MCF 10A (cell line): ENCODE measurements around the gene MRPS17. TPM values are rescaled to one million over a fixed set of nuclear protein-coding genes. Genes with fewer than 3 reads are reported as not detected.

Experiments
- BruUV-seq: library from RNA; stranded (reverse); fragments of 400-500 nt; replicated peaks from 2 replicates; lab custom pipeline; 2021; lab: Mats Ljungman, UMichigan
- CTCF ChIA-PET: fragments of 300-600 bp; sonication (Branson Sonifier 250); formaldehyde crosslinking; extraction: SDS; loops from one replicate; lab custom pipeline; 2021; ENCODE audit warnings: antibody characterized with exemption, inconsistent platforms; lab: Yijun Ruan, JAX
- POLR2A ChIA-PET: fragments of 300-600, 350-650 bp; sonication (Branson Sonifier 250); formaldehyde crosslinking; extraction: SDS; loops from one replicate; lab custom pipeline; 2020; ENCODE audit warnings: antibody characterized with exemption, inconsistent platforms; lab: Yijun Ruan, JAX
- DNase-seq: peaks from one replicate; pipeline ENCODE4 v3.0.0-alpha.2; 2018; ENCODE audit not compliant: unreplicated experiment
- H3K27ac Mint-ChIP-seq: one replicate; pipeline ENCODE4 v1.8.0; 2022; ENCODE audit warnings: mild to moderate bottlenecking, low read depth, mixed read lengths; ENCODE audit not compliant: unreplicated experiment
- H3K27me3 Mint-ChIP-seq: one replicate; pipeline ENCODE4 v1.8.0; 2022; ENCODE audit warnings: mixed read lengths; ENCODE audit not compliant: insufficient read depth, unreplicated experiment
- H3K36me3 Mint-ChIP-seq: one replicate; pipeline ENCODE4 v1.8.0; 2022; ENCODE audit warnings: mild to moderate bottlenecking, moderate library complexity, mixed read lengths; ENCODE audit not compliant: insufficient read depth, unreplicated experiment
- H3K4me1 Mint-ChIP-seq: one replicate; pipeline ENCODE4 v1.8.0; 2022; ENCODE audit warnings: mixed read lengths; ENCODE audit not compliant: insufficient read depth, unreplicated experiment
- H3K4me3 Mint-ChIP-seq: one replicate; pipeline ENCODE4 v1.8.0; 2022; ENCODE audit warnings: mild to moderate bottlenecking, moderate library complexity, mixed read lengths; ENCODE audit not compliant: unreplicated experiment
- H3K9me3 Mint-ChIP-seq: one replicate; pipeline ENCODE4 v1.8.0; 2022; ENCODE audit warnings: mixed read lengths; ENCODE audit not compliant: unreplicated experiment
- CTCF ChIP-seq: fragments of 200-600 bp; IDR thresholded peaks from one replicate; pipeline ENCODE4 v1.8.0; 2022; ENCODE audit warnings: antibody characterized with exemption, mild to moderate bottlenecking; ENCODE audit not compliant: unreplicated experiment
- intact Hi-C: fragments of 100-400 bp; cut with micrococcal nuclease; formaldehyde crosslinking; loops from 2 replicates; pipeline ENCODE4 v1.14.1; 2022
- total RNA-seq: library from RNA; stranded (reverse); gene quantifications from 2 replicates; pipeline ENCODE4 v1.2.3, GENCODE V29; 2022

MRPS17 gene
- total RNA-seq, 1 experiment from 2014 or later = 31.0 TPM

GRCh38 chr7:55917771-55918170 lies 33.9 kb upstream of the MRPS17 start:
- ChIA-PET POLR2A (no interaction called here), CTCF (interaction anchor here (0.6 to 1.2 kb wide), 4 partner anchors 60 to 483 kb away, joined by 3 to 4 read pairs (median 3); no protein-coding TSS in a partner anchor)
- Mint-ChIP-seq H3K9me3 (no peaks in the 10 kb centered on the region), H3K4me3 (no peak overlapping the region), H3K4me1 (no peaks in the 10 kb centered on the region), H3K36me3 (peaks cover 6% of the 10 kb centered on the region), H3K27ac (no peak overlapping the region), H3K27me3 (no peaks in the 10 kb centered on the region)
- intact Hi-C loops = no loop called here
- DNase-seq = no peak
- no TSS peak for BruUV-seq
- TF ChIP-seq CTCF = no peak

- intact Hi-C loops = no loop called here
- ChIA-PET CTCF (interaction anchor here (0.7 kb wide), 1 partner anchor 284 kb away, joined by 3 read pairs; no protein-coding TSS in a partner anchor), POLR2A (no interaction called here)
- Mint-ChIP-seq H3K4me1 (no peaks in the 10 kb centered on the region), H3K27ac (no peak overlapping the region), H3K27me3 (no peaks in the 10 kb centered on the region), H3K4me3 (no peak overlapping the region), H3K9me3 (peaks cover 17% of the 10 kb centered on the region), H3K36me3 (no peaks in the 10 kb centered on the region)
- no peak for TF ChIP-seq CTCF
- DNase-seq = no peak
- no TSS peak for BruUV-seq
Observed at GRCh38 chr7:55928006-55928767, 23.5 kb upstream of the MRPS17 start.

- Mint-ChIP-seq H3K9me3 (peaks cover 13% of the 10 kb centered on the region), H3K36me3 (no peaks in the 10 kb centered on the region), H3K4me3 (no peak overlapping the region), H3K27me3 (no peaks in the 10 kb centered on the region), H3K4me1 (no peaks in the 10 kb centered on the region), H3K27ac (no peak overlapping the region)
- intact Hi-C loops = no loop called here
- ChIA-PET CTCF (no interaction called here), POLR2A (interaction anchor here (0.7 kb wide), 1 partner anchor 304 kb away, joined by 3 read pairs; no protein-coding TSS in a partner anchor)
- DNase-seq = no peak
- TF ChIP-seq CTCF = no peak
- BruUV-seq = no TSS peak
Observed at GRCh38 chr7:55931421-55932151, 20.1 kb upstream of the MRPS17 start.

- H3K27ac Mint-ChIP-seq = no peak overlapping the region
- H3K4me3 Mint-ChIP-seq = no peak overlapping the region
- intact Hi-C loops = no loop called here
- ChIA-PET CTCF (interaction anchor here (1.0 kb wide), 1 partner anchor 24 kb away, joined by 3 read pairs; the partner anchor contains the start of gene NIPSNAP2), POLR2A (no interaction called here)
- no peaks in the 10 kb centered on the region for H3K27me3 Mint-ChIP-seq
- peaks cover 2% of the 10 kb centered on the region for H3K36me3 Mint-ChIP-seq
- DNase-seq = no peak
- no TSS peak for BruUV-seq
- H3K9me3 Mint-ChIP-seq = peaks cover 46% of the 10 kb centered on the region
- no peak for TF ChIP-seq CTCF
- H3K4me1 Mint-ChIP-seq = no peaks in the 10 kb centered on the region
Observed at GRCh38 chr7:55939514-55940123, 12.1 kb upstream of the MRPS17 start.
